HG03095 (cell line): Measurements from ENCODE around the gene PADI4.

ENCODE experiments used
- ATAC-seq: cut with Tn5 transposase; IDR thresholded peaks from one replicate; pipeline ENCODE4 v1.9.1; 2021; ENCODE audit warnings: moderate library complexity; ENCODE audit not compliant: unreplicated experiment

Gene PADI4, protein sequence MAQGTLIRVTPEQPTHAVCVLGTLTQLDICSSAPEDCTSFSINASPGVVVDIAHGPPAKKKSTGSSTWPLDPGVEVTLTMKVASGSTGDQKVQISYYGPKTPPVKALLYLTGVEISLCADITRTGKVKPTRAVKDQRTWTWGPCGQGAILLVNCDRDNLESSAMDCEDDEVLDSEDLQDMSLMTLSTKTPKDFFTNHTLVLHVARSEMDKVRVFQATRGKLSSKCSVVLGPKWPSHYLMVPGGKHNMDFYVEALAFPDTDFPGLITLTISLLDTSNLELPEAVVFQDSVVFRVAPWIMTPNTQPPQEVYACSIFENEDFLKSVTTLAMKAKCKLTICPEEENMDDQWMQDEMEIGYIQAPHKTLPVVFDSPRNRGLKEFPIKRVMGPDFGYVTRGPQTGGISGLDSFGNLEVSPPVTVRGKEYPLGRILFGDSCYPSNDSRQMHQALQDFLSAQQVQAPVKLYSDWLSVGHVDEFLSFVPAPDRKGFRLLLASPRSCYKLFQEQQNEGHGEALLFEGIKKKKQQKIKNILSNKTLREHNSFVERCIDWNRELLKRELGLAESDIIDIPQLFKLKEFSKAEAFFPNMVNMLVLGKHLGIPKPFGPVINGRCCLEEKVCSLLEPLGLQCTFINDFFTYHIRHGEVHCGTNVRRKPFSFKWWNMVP

DNA sequence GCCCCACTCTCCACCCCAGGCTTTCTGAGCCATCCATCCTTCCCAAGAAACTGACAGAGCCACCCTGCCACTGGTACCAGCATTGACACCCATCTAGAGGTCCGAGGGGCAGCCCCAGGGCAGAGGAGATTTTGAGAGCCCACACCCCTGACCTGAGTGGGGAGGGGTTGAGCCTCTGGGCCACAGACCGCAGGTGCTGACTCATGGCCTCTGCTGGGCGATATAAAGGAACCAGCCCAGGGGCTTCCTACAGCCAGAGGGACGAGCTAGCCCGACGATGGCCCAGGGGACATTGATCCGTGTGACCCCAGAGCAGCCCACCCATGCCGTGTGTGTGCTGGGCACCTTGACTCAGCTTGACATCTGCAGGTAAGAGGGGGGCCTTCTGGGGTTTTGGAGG is at the start of gene PADI4:
Gene PADI4 (plus strand): TSS at position 252 of the 400 bp plus-strand sequence. CDS start 26 bp downstream, at position 278.
- no peak for ATAC-seq

DNA sequence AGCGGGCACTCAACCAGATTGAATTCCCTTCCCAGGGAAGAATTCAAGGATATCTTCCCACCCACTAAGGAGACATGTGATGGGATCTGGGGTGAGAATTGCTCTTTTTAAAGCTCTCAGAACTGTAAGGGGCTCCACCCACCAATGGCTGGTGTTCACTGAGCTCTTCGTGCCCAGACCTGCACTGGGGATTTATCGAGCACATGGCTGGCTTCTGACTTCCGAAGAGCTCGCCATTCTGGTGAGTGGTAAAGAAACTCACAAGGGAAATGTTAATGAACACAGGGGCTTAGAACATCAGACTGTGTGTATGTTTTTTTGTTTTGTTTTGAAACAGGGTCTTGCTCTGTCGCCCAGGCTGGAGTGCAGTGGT is 49.3 kb upstream of the PADI4 start:
- ATAC-seq: no peak

DNA sequence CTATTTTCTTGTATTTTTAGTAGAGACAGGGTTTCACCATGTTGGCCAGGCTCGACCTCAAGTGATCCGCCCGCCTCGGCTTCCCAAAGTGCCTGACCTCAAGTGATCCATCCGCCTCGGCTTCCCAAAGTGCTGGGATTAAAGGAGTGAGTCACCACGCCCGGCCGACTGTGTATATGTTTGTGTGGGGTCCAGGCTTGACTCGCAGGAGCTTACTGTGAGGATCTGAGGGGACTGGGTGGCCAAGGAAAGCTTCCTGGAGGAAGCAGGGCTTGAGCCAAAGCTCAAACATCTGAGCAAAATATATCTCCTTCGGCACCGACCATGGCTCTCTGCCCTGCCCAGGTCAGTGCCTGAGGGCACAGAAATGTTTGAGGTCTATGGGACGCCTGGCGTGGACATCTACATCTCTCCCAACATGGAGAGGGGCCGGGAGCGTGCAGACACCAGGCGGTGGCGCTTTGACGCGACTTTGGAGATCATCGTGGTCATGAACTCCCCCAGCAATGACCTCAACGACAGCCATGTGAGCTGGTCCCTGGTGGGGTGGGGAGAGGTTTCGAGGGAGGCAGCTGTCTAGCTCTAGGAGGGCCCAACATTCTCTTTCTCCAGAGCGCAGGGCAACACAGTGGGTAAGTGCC is 48.6 kb upstream of the PADI4 start:
- ATAC-seq: no peak

DNA sequence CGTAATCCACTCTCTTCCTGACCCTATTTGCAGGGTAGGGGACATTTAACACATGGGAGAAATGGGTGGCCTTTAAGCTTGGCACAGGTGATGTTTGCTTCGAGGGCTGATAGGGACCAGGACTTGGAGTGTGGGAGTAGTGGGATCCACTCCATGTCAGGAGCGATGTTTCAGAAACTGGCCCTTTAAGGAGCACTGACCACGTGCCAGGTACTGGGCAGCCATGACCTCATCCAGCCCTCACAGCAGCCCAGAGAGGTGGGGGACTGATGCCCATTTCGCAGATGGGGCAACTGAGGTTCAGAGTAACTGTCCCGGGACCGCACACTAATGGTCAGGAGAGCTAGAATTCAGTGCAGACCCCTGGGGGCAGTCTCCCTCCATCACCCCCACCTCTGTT is 47.7 kb upstream of the PADI4 start:
- ATAC-seq: no peak

DNA sequence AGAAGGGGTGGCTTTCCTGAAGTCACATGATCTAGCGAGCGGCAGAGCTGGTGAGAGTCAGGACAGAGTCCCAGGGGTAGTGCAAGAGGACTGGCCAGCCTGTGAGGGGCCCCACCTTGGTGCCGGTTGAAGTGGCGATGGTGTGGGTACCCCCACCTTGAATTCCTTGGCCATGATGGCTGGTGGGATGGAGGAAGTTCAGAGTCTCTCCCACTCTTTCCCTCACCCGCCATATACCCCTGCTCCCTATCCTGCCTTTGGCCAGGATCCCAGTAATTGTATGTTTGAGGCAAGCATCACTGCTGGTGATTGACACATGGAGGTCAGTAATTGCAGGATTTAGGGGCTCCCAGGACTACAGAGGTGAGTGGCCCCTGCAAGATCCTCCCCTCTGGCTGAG is 47.3 kb upstream of the PADI4 start:
- ATAC-seq: no peak

DNA sequence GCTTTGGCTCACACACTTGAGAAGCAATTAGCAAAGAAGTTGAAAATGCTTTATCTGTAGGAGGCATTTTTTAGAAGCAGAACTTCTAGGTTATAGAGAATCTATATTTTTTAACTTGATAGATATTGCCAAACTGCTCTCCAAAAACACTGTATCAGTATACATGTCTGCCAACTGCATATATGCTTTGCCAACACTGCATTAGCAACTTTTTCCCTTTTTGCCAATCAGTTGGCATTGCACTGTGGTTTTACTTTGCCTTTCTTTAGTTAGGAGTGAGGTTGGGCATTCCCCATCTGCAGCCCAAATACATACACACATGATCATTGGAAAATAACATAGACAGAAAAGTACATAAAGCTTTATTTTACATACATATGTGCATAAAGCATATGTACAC is 44.1 kb upstream of the PADI4 start:
- ATAC-seq: no peak

DNA sequence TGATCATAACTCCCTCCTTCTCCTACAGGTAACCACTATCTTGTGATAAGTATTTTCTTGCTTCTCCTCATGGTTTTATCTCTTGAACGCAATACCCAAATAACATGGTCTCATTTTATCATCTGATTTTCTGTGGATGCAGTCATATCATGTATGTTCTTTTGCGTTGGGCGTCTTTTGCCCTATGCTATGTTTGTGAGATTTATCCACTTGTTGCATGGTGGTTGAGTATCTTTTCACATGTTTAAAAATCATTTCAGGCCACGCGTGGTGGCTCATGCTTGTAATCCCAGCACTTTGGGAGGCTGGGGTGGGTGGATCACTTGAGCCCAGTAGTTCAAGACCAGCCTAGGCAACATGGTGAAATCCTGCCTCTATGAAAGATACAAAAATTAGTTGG is 43.5 kb upstream of the PADI4 start:
- no peak for ATAC-seq

DNA sequence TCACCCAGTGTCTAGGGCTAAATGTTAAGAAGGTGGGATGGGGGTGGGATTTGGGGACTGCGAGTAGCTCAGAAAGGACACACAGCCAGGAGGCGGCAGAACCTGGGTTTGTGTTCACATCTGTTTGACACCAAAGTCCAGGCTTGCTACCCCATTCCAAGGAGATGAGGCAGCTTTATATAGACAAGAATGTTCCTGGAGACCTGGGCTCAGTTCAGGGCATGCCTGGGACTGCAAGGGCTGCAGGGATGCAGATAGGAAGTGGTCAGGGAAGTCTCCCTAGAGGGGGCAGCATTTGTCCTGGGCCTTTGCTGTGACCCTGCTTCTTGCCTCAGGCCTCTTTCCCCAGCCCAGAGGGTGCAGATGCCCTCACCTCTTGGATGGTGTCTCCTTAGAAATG is 42.8 kb upstream of the PADI4 start:
- ATAC-seq: no peak

DNA sequence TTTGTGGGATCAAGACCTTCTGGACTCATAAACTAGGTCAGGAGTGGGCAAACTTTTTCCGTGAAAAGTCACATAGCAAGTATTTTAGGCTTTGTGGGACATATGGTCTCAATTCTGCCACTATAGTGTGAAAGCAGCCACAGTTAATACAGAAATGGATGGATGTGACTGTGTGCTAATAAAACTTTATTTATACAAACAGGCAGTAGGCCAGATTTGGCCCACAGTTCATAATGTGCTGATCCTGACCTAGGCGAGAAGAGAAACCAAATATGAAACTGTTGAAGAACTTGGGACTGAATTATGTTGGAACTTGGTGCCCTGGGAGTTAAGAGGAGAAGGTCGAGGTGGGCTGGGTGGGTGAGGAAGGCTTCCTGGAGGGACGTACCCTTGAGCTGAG is 42.0 kb upstream of the PADI4 start:
- ATAC-seq: no peak

DNA sequence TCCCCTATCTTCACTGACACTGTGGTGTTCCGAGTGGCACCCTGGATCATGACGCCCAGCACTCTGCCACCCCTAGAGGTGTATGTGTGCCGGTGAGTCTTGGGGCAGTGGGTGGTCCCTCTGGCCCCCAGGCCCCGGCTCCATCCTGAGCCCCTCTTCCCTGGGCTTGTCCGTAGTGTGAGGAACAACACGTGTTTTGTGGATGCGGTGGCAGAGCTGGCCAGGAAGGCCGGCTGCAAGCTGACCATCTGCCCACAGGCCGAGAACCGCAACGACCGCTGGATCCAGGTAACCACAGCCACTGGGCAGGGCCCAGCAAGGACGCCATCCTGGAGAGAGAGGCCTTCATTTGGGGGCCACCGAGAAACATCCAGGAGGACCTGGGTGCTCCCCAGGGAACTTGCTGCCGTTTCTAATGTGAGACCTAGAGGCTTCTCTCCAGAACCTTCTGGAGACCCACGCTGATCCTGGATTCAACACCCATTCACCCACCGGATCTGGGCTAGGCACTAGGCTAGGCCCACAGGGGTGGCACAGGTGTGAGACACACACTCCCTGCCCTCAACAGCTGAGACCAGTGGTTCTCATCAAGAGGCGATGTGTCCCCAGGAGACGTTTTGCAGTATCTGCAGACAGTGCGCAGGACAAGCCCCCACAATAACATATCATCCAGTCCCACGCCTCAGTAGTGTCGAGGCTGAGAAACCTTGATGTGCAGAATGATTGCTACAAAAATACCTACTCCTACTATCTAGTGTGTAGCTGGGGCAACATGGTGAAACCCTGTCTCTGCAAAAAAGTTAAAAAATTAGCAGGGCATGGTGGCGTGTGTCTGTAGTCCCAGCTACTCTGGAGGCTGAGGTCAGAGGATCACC is 36.9 kb upstream of the PADI4 start:
- no peak for ATAC-seq

DNA sequence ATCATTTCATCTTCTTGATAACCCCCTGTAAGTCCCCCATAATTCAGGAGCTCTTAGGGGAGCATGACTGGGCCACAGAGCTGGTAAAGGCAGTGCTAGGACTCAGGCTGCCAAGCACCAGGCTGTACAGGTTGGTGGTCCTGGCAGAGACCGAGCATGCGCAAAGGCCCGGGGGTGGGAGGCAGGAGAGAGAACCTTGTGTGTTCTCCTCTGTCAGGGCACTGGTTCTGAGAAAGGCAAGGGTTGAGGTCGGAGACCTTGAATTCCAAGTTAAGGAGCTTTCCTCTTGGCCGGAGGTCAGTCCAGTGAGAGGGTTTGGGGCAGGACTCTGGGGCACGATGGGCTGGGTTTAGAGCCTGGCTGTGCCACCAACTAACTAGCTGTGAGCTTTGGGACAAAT is 35.9 kb upstream of the PADI4 start:
- ATAC-seq: no peak

DNA sequence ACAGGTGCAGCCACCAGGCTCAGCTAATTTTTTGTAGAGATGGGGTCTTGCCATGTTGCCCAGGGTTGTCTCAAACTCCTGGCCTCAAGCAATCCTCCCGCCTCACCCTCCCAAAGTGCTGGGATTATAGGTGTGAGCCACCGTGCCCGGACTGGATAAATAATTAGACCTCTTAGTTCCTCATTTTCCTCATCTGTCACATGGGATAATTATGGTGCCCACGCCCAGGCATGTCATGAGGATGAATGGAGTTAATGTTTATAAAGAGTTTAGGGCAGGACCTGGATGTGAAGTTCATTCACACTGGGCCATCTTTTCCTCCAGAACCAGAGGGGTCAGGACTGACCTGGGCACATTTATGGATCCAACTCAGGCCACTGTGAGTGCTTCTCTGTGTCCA is 35.4 kb upstream of the PADI4 start:
- no peak for ATAC-seq

DNA sequence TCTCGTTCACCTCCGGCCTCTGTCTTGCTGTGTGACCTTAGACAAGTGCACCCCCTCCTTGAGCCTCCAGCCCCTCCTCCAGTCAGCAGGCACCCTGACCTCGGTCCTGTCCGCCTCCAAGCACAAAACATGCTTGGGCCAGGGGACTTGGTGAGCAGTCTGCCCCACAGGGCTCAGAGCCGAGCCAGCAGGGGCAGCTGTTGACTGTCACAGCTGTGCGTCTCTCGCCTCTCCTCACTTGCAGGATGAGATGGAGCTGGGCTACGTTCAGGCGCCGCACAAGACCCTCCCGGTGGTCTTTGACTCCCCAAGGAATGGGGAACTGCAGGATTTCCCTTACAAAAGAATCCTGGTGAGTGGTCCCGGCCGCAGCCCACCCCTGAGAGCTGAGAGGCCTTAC is 34.9 kb upstream of the PADI4 start:
- ATAC-seq: no peak

DNA sequence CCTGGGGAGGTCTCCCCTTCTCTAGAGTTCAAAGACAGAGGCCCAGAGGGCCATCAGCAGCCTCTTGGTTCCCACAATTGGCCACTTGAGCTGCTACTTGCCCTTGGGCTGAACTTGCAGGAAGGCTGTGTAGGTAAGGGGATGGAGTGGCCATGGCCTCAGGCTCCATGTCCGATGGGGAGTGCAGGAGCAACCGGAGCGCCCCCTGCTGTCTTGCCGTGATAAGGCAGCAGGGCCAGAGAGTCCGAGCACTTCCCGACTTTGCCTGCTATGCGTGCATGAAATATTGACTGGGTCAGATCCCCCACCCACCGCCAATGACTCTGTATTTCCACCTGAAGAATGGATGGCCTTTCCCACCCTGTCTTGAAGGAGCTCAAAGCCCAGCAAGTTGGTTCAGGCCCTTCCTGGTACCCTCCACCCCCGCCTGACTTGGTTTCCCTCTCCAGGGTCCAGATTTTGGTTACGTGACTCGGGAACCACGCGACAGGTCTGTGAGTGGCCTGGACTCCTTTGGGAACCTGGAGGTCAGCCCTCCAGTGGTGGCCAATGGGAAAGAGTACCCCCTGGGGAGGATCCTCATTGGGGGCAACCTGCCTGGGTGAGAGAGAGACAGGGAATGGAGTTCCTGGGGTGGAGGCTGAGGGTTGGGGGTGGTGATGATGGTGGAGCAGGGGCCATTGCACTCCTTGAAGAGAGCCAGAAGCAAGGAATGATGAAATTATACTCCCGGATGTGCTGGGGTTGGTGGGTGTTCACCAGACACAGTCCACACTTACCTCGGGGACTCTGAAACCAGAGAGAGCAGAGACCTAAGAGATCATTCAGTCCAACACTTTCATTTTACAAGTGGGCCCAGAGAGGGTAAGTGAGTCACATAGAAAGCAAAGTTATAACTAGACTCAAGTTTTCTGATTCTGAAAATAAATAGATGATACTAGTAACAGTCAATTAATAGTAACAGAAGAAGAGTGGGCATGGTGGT is 33.5 kb upstream of the PADI4 start:
- no peak for ATAC-seq

DNA sequence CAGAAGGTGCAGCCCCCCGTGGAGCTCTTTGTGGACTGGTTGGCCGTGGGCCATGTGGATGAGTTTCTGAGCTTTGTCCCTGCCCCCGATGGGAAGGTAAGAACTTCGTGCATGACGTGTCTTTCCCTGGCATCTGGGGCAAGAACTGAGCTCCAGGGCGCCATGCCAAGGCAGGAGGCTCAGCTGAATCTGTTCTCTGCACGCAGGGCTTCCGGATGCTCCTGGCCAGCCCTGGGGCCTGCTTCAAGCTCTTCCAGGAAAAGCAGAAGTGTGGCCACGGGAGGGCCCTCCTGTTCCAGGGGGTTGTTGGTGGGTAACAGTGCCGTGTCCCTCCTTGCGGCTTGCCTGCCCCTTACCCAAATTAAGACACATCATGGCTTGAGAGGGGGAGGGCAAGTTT is 31.4 kb upstream of the PADI4 start:
- no peak for ATAC-seq

DNA sequence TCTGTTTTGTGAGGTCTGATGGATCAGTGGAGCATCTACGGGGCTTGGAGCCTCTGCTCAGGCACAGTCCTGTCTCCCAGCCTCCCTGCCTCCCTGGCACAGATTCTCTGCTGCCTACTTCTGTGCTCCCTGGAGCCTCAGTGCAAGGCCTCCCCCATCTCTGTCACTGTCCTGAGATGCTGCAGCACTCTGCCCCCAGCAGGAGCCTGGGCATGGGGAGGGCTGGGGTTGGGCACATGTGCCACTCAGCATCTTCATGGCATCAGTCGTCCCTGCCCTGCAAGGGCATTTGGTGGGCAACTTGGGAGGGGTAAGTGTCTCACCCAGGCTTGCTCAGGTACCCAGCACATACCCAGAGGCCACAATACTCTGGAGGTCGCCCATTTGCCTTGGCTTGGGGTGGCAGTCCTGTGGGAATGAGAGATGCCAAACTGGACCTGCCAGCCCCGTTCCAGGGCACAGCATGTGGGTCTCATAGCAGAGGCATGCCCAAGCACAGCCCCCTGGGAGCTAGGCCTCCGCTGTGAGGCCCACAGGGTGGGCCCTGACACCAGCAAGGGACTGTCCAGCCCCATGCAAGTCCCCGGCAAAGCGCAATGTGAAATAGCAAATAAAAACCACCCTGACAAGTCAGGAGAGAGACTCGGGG is 30.4 kb upstream of the PADI4 start:
- no peak for ATAC-seq

DNA sequence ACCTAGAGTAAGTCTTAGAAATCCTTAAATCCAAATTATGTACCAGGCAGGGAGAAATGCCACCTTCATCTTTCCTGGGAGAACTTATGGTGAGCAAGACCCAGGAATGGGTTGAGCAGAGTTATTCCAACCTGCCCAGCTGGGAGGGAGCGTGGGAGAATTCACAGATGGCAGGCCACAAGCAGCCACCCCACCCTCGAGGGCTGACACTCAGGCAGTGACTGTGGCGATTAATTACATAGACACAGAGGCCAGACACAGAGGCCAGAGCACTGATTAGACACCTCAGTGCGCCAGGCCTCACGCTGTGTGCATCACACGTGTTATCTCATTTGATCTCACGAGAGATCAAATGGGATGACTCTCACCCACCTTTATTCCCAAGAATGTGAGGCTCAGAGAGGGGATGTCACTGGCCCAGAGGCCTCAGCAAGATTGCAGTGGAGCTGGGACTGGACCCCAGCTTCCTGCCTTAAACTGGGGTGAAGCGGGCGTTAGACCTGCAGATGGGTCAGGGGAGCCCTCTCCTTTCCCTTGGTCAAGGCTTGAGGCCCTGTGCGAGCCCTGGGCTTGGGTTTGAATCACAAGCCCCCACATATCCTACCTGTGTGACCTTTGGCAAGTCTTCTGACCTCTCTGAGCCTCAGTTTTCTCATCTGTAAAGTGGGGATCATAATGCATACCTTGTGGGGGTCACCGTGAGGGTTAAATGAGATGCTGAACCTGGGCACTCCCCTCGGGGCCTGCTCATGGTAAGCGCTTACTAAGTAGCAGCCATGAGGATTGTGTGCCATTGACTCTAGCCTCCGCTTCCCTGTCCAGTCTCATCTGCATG is 28.8 kb upstream of the PADI4 start:
- no peak for ATAC-seq

DNA sequence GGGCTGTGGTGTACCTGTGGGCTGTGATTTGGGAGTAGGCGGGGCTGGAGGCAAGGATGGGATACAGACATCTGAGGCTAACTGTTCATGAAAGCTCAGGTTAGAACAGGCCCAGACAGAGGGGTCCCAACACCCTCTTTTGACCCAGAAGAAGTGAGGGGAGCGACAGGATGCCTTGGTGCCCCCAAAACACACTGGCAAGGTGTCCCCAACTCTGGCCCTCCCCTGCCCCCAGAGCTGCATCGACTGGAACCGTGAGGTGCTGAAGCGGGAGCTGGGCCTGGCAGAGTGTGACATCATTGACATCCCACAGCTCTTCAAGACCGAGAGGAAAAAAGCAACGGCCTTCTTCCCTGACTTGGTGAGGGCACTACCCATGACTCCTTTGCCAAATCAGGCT is 27.6 kb upstream of the PADI4 start:
- no peak for ATAC-seq

DNA sequence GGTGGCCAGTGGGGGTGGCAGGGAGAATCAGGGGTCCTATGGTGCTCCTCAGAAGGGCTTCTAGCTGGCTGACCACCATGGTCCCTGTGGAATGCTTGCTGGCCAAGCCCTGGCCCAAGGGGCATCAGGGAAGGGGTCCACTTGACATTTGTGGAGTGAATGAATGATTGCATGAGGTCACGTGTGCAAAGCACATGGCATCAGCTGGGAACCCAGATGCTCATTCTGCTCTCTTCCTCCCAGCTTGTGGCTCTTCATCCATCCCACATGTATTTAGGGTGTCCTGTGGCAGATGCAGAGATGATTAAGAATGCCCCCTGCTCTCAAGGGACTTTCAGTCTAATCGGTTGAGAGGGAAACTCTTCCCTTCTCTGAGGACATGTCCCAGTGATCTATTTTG is 27.1 kb upstream of the PADI4 start:
- no peak for ATAC-seq
